ENCODE results near the gene ABHD16A.

The ABHD16A gene

DNA sequence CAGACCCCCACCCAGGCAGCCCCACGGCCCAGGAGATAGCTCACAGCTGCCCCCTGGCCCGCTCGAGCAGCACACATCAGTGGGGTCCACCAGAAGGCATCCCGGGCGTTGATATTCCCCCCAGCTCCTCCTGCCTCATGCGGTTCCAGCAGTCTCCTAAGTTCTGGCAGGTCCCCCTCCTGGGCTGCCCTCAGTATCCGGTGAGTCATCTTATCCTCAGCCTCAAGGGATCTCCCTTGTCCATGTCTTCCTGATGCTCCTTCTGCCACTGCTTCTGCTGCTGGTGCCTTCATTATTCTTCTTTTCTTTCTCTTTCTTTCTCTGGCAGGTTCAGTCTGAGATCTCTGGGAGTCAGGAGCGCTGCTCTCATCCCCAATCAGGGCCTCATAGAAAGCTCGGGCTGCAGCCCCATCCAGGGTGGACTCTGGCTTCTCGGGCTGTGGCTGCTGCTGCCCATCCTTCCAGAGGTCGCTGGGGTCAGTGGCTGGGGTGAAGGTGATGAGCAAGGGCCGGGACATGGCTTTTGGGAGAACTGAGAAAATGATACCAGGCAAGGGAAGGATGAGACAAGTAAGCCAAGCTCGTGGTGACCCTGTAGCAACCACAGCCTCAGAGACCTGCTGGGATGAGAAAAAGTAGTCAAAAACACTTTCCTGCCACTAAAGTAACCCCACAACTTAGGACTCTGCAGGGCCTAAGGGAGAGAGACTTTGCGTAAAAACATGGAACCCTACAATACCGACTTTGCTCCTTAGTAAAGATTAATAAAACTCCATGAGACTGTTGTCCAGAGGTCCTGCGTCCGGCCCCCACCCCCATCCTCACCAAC is 38.9 kb downstream of the ABHD16A start:
- Histone ChIP-seq H4K20me1 (ENCODE audit: insufficient read depth, low read length, poor library complexity, severe bottlenecking) (peaks cover 23% of the 10 kb centered on the region), H3K4me3 (ENCODE audit: low read length, poor library complexity, severe bottlenecking) (peak overlapping the region; percentile 88), H3F3A (ENCODE audit: low read depth) (no peaks in the 10 kb centered on the region), H3K4me2 (ENCODE audit: low read depth, low read length, poor library complexity, severe bottlenecking) (peak overlapping the region; percentile 95), H3K9ac (ENCODE audit: low read depth, low read length, poor library complexity, severe bottlenecking) (peak overlapping the region; percentile 98), H2AFZ (ENCODE audit: low read length) (peak overlapping the region; percentile 68; the same call in 1 of the 2 replicates), H3K79me2 (ENCODE audit: insufficient read depth, low read length) (peaks cover 74% of the 10 kb centered on the region), H3K27me3 (ENCODE audit: insufficient read depth, low read length, poor library complexity, severe bottlenecking) (no peaks in the 10 kb centered on the region), H3K4me1 (ENCODE audit: insufficient read depth, low read length, poor library complexity, severe bottlenecking) (peaks cover 56% of the 10 kb centered on the region), H3K9me3 (ENCODE audit: insufficient read depth, low read depth, low read length) (no peaks in the 10 kb centered on the region), H3K36me3 (ENCODE audit: insufficient read depth, low read length) (peaks cover 20% of the 10 kb centered on the region; the same call in 1 of the 2 replicates), H3K9me2 (replicated peaks; ENCODE audit: low read depth, low read length) (no peaks in the 10 kb centered on the region)
- no peak for TF ChIP-seq EZH2phosphoT487 (IDR thresholded peaks at IDR 0.05; ENCODE audit: borderline replicate concordance)
- TF ChIP-seq, protein P1, sequence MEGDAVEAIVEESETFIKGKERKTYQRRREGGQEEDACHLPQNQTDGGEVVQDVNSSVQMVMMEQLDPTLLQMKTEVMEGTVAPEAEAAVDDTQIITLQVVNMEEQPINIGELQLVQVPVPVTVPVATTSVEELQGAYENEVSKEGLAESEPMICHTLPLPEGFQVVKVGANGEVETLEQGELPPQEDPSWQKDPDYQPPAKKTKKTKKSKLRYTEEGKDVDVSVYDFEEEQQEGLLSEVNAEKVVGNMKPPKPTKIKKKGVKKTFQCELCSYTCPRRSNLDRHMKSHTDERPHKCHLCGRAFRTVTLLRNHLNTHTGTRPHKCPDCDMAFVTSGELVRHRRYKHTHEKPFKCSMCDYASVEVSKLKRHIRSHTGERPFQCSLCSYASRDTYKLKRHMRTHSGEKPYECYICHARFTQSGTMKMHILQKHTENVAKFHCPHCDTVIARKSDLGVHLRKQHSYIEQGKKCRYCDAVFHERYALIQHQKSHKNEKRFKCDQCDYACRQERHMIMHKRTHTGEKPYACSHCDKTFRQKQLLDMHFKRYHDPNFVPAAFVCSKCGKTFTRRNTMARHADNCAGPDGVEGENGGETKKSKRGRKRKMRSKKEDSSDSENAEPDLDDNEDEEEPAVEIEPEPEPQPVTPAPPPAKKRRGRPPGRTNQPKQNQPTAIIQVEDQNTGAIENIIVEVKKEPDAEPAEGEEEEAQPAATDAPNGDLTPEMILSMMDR (conservative IDR thresholded peaks at IDR 0.05; ENCODE audit: low read length), result no peak; the same call in 1 of the 2 replicates

DNA sequence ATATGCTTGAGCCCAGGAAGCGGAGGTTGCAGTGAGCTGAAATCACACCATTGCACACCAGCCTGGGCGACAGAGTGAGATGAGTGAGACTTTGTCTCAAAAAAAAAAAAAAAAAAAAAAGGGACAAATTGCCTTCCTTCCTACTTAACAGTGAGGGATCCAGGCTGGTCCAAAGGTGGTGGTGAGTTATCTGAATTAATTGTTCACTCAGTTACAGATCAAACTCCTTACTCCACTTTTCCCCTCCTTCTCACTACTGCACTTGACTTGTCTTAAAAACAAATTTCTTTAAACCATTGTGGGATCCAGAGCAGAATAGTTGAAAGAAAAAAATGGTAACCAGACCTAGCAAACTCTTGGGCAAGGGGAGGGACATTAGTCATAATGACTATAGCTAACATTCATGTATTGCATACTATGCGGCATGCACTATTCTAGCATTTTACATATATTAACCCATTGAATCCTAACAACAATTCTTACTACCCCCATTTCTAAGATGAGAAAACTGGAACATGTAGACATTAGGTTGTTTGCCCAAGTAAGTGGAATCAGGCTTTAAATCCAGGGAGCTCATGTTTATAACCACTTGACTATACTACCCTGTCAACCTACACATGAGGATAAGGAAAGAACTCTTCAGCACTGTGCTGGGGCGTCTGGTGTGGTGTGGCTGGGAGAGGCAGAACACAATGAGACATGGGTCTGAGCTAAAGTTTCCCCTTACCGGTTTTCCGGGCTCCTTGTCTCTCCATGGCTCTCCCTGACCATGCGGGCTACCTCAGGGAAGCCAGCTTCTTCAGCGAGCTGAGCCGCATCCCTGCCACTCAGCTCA is 39.8 kb downstream of the ABHD16A start:
- H3K9ac ChIP-seq (ENCODE audit: low read depth, low read length, poor library complexity, severe bottlenecking), result peak overlapping the region; percentile 98
- H4K20me1 ChIP-seq (ENCODE audit: insufficient read depth, low read length, poor library complexity, severe bottlenecking), result peaks cover 25% of the 10 kb centered on the region
- H3K4me1 ChIP-seq (ENCODE audit: insufficient read depth, low read length, poor library complexity, severe bottlenecking), result peaks cover 59% of the 10 kb centered on the region
- H3K36me3 ChIP-seq (ENCODE audit: insufficient read depth, low read length), result peaks cover 12% of the 10 kb centered on the region; the same call in 1 of the 2 replicates
- peak overlapping the region; percentile 88 for H3K4me3 ChIP-seq (ENCODE audit: low read length, poor library complexity, severe bottlenecking)
- peak overlapping the region; percentile 95 for H3K4me2 ChIP-seq (ENCODE audit: low read depth, low read length, poor library complexity, severe bottlenecking)
- no peaks in the 10 kb centered on the region for H3K9me2 ChIP-seq (replicated peaks; ENCODE audit: low read depth, low read length)
- no peaks in the 10 kb centered on the region for H3K27me3 ChIP-seq (ENCODE audit: insufficient read depth, low read length, poor library complexity, severe bottlenecking)
- TF ChIP-seq, protein P1 (conservative IDR thresholded peaks at IDR 0.05; ENCODE audit: low read length), result no peak
- TF ChIP-seq EZH2phosphoT487 (IDR thresholded peaks at IDR 0.05; ENCODE audit: borderline replicate concordance), result no peak
- no peaks in the 10 kb centered on the region for H3K9me3 ChIP-seq (ENCODE audit: insufficient read depth, low read depth, low read length)
- H3F3A ChIP-seq (ENCODE audit: low read depth), result no peaks in the 10 kb centered on the region
- H3K79me2 ChIP-seq (ENCODE audit: insufficient read depth, low read length), result peaks cover 74% of the 10 kb centered on the region
- H2AFZ ChIP-seq (ENCODE audit: low read length), result no peak overlapping the region

DNA sequence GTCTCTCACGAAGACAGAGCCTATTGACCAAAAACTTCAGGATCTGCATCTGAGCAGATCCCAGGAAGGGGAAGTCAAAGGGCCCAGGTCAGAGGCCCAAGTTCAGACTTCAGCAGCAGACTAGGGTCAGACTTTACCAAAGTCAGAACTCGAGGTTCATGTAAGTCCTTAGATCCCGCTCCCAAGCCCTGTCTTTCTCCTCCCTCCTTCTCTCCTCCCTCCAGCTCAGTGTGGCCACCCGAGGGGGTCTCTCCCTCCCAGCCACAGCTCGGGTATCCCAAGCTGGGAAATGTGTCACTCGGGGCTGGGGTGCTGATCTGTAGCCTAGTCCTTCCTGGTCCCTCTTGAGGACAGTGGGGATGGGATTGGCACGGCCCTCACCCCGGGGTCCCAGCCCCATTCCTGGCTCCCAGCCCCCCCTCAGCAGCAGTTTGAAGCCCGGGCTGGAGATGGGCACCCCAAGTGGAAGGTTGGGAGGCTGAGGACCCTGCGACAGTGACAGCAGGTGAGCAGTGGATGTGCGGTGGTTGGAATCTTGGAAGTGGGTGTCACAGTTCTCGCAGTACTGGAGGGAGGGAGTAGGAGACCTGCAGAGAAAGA is 40.9 kb downstream of the ABHD16A start:
- Histone ChIP-seq H3K9me2 (replicated peaks; ENCODE audit: low read depth, low read length) (no peaks in the 10 kb centered on the region), H3K9me3 (ENCODE audit: insufficient read depth, low read depth, low read length) (no peaks in the 10 kb centered on the region), H3K27me3 (ENCODE audit: insufficient read depth, low read length, poor library complexity, severe bottlenecking) (no peaks in the 10 kb centered on the region), H4K20me1 (ENCODE audit: insufficient read depth, low read length, poor library complexity, severe bottlenecking) (peaks cover 20% of the 10 kb centered on the region), H3K4me1 (ENCODE audit: insufficient read depth, low read length, poor library complexity, severe bottlenecking) (peaks cover 59% of the 10 kb centered on the region), H3K36me3 (ENCODE audit: insufficient read depth, low read length) (peaks cover under 1% of the 10 kb centered on the region; the same call in 1 of the 2 replicates), H3K4me2 (ENCODE audit: low read depth, low read length, poor library complexity, severe bottlenecking) (peak overlapping the region; percentile 95), H3K4me3 (ENCODE audit: low read length, poor library complexity, severe bottlenecking) (no peak overlapping the region), H3F3A (ENCODE audit: low read depth) (no peaks in the 10 kb centered on the region), H3K9ac (ENCODE audit: low read depth, low read length, poor library complexity, severe bottlenecking) (no peak overlapping the region), H3K79me2 (ENCODE audit: insufficient read depth, low read length) (peaks cover 69% of the 10 kb centered on the region), H2AFZ (ENCODE audit: low read length) (no peak overlapping the region)
- no peak for TF ChIP-seq EZH2phosphoT487 (IDR thresholded peaks at IDR 0.05; ENCODE audit: borderline replicate concordance)
- TF ChIP-seq, protein P1 (conservative IDR thresholded peaks at IDR 0.05; ENCODE audit: low read length), result no peak
